SJCRH30 (cell line): ENCODE measurements around the gene BHLHA15. TPM values are rescaled to one million over a fixed set of nuclear protein-coding genes. Genes with fewer than 3 reads are reported as not detected.

Experiments used
- DNase-seq, 2 experiments: peaks; one replicate each; pipeline ENCODE4 v3.0.0-alpha.2; 2015 to 2020
- H3K27ac ChIP-seq: fragments of 250-450 bp; sonication (Bioruptor Pico); 2 replicates; pipeline ENCODE4 v1.5.1; 2020; ENCODE audit warnings: mild to moderate bottlenecking, moderate library complexity
- H3K27me3 ChIP-seq: fragments of 250-450 bp; sonication (Bioruptor Pico); 2 replicates; pipeline ENCODE4 v1.5.1; 2020; ENCODE audit warnings: mild to moderate bottlenecking, moderate library complexity
- H3K36me3 ChIP-seq: fragments of 250-450 bp; sonication (Bioruptor Pico); 2 replicates; pipeline ENCODE4 v1.5.1; 2020; ENCODE audit warnings: mild to moderate bottlenecking, moderate library complexity
- H3K4me1 ChIP-seq: fragments of 250-450 bp; sonication (Bioruptor Pico); 2 replicates; pipeline ENCODE4 v1.5.1; 2020; ENCODE audit warnings: mild to moderate bottlenecking, moderate library complexity
- H3K4me3 ChIP-seq: fragments of 250-450 bp; sonication (Bioruptor Pico); 2 replicates; pipeline ENCODE4 v1.5.1; 2020; ENCODE audit warnings: mild to moderate bottlenecking, moderate library complexity
- H3K9me3 ChIP-seq: fragments of 250-450 bp; sonication (Bioruptor Pico); replicated peaks from 2 replicates; pipeline ENCODE4 v1.5.1; 2020; ENCODE audit warnings: mild to moderate bottlenecking, moderate library complexity
- total RNA-seq: library from RNA; depleted of rRNA; stranded (reverse); fragments of >200 nt; shearing (Covaris generic); gene quantifications from 2 replicates; pipeline ENCODE4 v1.2.3, GENCODE V29; 2014

BHLHA15 gene
- total RNA-seq, 1 experiment from 2014 or later: not detected

- Histone ChIP-seq H3K27ac (no peak overlapping the region), H3K9me3 (no peaks in the 10 kb centered on the region), H3K4me3 (no peak overlapping the region), H3K4me1 (peaks cover 13% of the 10 kb centered on the region), H3K27me3 (no peaks in the 10 kb centered on the region), H3K36me3 (peaks cover 6% of the 10 kb centered on the region; the same call in 1 of the 2 replicates)
- no peak for DNase-seq
Observed at GRCh38 chr7:98234429-98235147, 23.3 kb downstream of the BHLHA15 start.

DNA sequence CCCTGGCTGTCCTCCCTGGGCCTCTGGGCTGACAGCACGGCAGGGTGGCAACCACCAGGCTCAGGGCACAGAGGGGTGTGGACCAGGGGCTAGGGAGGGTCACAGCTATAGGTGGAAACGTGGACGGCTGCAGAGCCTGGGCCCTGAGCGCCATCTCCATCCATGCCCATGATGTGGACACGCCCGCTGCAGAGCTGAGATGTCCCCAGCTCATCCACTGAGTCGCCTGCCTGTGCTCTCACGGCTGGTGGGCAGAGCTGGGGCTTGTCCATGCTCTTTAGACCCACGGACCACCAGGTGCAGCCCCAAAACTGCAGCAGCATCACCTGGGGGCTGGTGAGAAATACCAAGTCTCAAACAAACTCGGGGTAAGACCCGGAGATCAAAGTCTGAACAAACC lies 24.7 kb downstream of the BHLHA15 start:
- peaks cover 13% of the 10 kb centered on the region for H3K4me1 ChIP-seq
- H3K27me3 ChIP-seq: no peaks in the 10 kb centered on the region
- no peak for DNase-seq
- no peak overlapping the region for H3K27ac ChIP-seq
- peaks cover 6% of the 10 kb centered on the region; the same call in 1 of the 2 replicates for H3K36me3 ChIP-seq
- H3K9me3 ChIP-seq: no peaks in the 10 kb centered on the region
- H3K4me3 ChIP-seq: no peak overlapping the region

- peaks cover 13% of the 10 kb centered on the region for H3K4me1 ChIP-seq
- H3K27ac ChIP-seq: no peak overlapping the region
- no peak for DNase-seq
- no peaks in the 10 kb centered on the region for H3K9me3 ChIP-seq
- no peak overlapping the region for H3K4me3 ChIP-seq
- H3K27me3 ChIP-seq: no peaks in the 10 kb centered on the region
- H3K36me3 ChIP-seq: peaks cover 6% of the 10 kb centered on the region; the same call in 1 of the 2 replicates
Observed at GRCh38 chr7:98236355-98237185, 25.3 kb downstream of the BHLHA15 start.

- DNase-seq: no peak
- Histone ChIP-seq H3K27ac (no peak overlapping the region), H3K4me3 (no peak overlapping the region), H3K9me3 (no peaks in the 10 kb centered on the region), H3K27me3 (no peaks in the 10 kb centered on the region), H3K4me1 (peaks cover 3% of the 10 kb centered on the region), H3K36me3 (peaks cover 6% of the 10 kb centered on the region; the same call in 1 of the 2 replicates)
Observed at GRCh38 chr7:98238076-98238475, 26.8 kb downstream of the BHLHA15 start.

DNA sequence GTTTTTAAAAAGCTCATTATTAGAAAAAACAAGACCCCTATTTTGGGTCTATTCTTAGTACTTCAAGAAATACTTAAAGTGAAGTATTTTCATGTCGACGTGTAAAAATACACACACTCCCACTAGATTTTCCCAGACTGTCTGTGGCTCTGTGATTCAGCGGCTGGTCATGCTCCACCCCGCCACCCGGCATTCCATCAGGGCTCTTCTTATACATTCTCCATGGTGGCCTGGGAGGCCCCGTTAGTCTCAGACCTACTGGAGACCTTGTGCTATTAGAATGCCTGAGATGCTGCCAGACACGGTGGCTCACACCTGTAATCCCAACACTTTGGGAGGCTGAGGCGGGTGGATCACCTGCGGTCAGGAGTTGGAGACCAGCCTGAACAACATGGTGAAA lies 27.7 kb downstream of the BHLHA15 start:
- DNase-seq: no peak
- Histone ChIP-seq H3K36me3 (peaks cover 6% of the 10 kb centered on the region; the same call in 1 of the 2 replicates), H3K27ac (no peak overlapping the region), H3K27me3 (no peaks in the 10 kb centered on the region), H3K4me1 (no peaks in the 10 kb centered on the region), H3K9me3 (no peaks in the 10 kb centered on the region), H3K4me3 (no peak overlapping the region)

DNA sequence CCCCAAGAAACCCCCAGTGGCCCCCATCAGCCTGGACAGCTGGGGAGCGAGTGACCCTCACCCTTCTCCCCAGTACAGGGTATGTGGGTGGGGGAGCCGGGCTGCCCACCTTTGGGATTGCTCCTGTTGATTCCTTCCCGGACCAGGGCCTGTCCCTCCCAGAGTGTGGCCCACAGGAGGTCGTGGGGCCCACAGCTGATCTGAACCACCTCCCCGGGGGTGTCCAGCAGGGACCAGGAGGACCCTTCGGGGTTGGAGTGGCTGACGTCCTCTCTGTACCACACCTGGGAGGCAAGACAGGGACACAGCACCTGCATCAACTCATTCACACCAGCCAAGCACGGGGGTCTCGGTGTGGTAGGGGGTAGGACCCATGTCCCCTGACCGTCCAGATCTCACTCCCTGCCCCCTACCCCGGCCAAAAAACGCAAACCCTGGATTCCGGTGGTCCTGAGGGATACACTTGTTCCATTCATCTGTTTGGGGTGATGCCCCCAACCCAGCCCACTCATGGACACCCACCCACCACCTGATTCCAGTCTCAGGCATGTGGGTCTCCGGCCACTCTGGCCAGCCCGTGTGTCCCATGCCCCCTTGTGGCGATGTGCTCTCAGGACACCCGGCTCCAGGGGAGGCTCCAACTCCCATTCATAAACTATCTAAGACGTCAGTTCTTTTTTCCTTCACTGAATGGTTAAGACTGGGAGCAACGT lies 29.9 kb downstream of the BHLHA15 start:
- Histone ChIP-seq H3K9me3 (no peaks in the 10 kb centered on the region), H3K27me3 (no peaks in the 10 kb centered on the region), H3K36me3 (peaks cover 3% of the 10 kb centered on the region; the same call in 1 of the 2 replicates), H3K27ac (no peak overlapping the region), H3K4me1 (no peaks in the 10 kb centered on the region), H3K4me3 (no peak overlapping the region)
- peak; percentile 43 to 55 for DNase-seq

GRCh38 chr7:98241674-98242241 lies 30.5 kb downstream of the BHLHA15 start:
- Histone ChIP-seq H3K27me3 (no peaks in the 10 kb centered on the region), H3K9me3 (no peaks in the 10 kb centered on the region), H3K27ac (no peak overlapping the region), H3K4me1 (no peaks in the 10 kb centered on the region), H3K4me3 (no peak overlapping the region), H3K36me3 (peaks cover 3% of the 10 kb centered on the region; the same call in 1 of the 2 replicates)
- DNase-seq: no peak

GRCh38 chr7:98242342-98242741 lies 31.1 kb downstream of the BHLHA15 start:
- Histone ChIP-seq H3K4me1 (no peaks in the 10 kb centered on the region), H3K36me3 (peaks cover 3% of the 10 kb centered on the region; the same call in 1 of the 2 replicates), H3K27me3 (no peaks in the 10 kb centered on the region), H3K27ac (no peak overlapping the region), H3K4me3 (no peak overlapping the region), H3K9me3 (no peaks in the 10 kb centered on the region)
- no peak for DNase-seq

DNA sequence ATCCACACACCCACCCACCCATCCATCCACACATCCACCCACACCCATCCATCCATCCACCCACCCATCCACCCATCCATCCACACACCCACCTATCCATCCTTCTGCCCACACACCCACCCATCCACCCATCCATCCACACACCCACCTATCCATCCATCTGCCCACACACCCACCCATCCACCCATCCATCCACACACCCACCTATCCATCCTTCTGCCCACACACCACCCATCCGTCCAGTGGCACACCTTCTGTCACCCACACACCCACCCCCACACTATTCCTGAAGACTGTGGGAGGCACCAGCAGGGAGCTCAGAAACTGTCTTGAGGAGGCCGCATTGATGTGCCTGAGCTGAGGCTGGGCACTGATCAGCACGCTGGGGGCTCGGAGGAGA lies 31.7 kb downstream of the BHLHA15 start:
- no peak overlapping the region for H3K4me3 ChIP-seq
- H3K4me1 ChIP-seq: no peaks in the 10 kb centered on the region
- no peaks in the 10 kb centered on the region for H3K9me3 ChIP-seq
- no peaks in the 10 kb centered on the region for H3K27me3 ChIP-seq
- no peak overlapping the region for H3K27ac ChIP-seq
- no peak for DNase-seq
- H3K36me3 ChIP-seq: peaks cover 3% of the 10 kb centered on the region; the same call in 1 of the 2 replicates

- Histone ChIP-seq H3K4me3 (no peak overlapping the region), H3K27ac (no peak overlapping the region), H3K9me3 (no peaks in the 10 kb centered on the region), H3K27me3 (no peaks in the 10 kb centered on the region), H3K36me3 (no peaks in the 10 kb centered on the region; the same call in 1 of the 2 replicates), H3K4me1 (no peaks in the 10 kb centered on the region)
- DNase-seq: no peak
Observed at GRCh38 chr7:98244871-98245270, 33.6 kb downstream of the BHLHA15 start.

GRCh38 chr7:98248156-98248555 lies 36.9 kb downstream of the BHLHA15 start:
- Histone ChIP-seq H3K4me3 (no peak overlapping the region), H3K9me3 (no peaks in the 10 kb centered on the region), H3K36me3 (no peaks in the 10 kb centered on the region), H3K4me1 (peaks cover 12% of the 10 kb centered on the region; the same call in 1 of the 2 replicates), H3K27me3 (no peaks in the 10 kb centered on the region), H3K27ac (no peak overlapping the region)
- no peak for DNase-seq

GRCh38 chr7:98249106-98249505 lies 37.9 kb downstream of the BHLHA15 start:
- Histone ChIP-seq H3K27me3 (no peaks in the 10 kb centered on the region), H3K4me3 (no peak overlapping the region), H3K4me1 (peaks cover 13% of the 10 kb centered on the region; the same call in 1 of the 2 replicates), H3K9me3 (no peaks in the 10 kb centered on the region), H3K36me3 (no peaks in the 10 kb centered on the region), H3K27ac (no peak overlapping the region)
- DNase-seq: no peak

DNA sequence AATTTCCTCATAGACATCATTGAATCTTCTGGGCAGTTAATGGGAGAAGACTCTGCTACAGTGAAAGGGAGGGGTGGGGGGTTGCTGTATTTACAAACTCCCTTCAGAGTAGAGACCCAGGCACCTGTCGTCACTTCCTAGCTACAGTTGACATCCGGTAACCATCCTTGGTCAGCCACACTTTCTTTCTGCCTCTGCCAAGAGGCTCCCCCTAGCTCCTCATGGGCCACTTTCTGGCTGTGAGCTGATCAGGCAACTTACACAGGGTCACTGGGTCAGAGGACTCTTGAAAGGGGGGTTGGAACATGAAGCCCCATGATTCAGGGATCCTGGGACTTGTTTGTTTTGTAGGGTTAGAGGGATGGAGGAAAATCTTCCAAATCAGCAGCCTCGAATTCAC lies 39.5 kb downstream of the BHLHA15 start:
- no peak for DNase-seq

GRCh38 chr7:98251231-98251600 lies 40.0 kb downstream of the BHLHA15 start:
- peak overlapping the region; percentile 85 for H3K4me3 ChIP-seq
- no peak for DNase-seq
- H3K4me1 ChIP-seq: peaks cover 13% of the 10 kb centered on the region; the same call in 1 of the 2 replicates
- H3K36me3 ChIP-seq: no peaks in the 10 kb centered on the region
- no peaks in the 10 kb centered on the region for H3K27me3 ChIP-seq
- no peak overlapping the region for H3K27ac ChIP-seq
- H3K9me3 ChIP-seq: no peaks in the 10 kb centered on the region

More for the DNA sequence above, 39.5 kb downstream of the BHLHA15 start:
- Histone ChIP-seq H3K4me3 (no peak overlapping the region), H3K27ac (no peak overlapping the region), H3K36me3 (no peaks in the 10 kb centered on the region), H3K4me1 (peaks cover 13% of the 10 kb centered on the region; the same call in 1 of the 2 replicates), H3K27me3 (no peaks in the 10 kb centered on the region), H3K9me3 (no peaks in the 10 kb centered on the region)
